Immature natural killer cell (primary cell): ENCODE results near the gene PMIS2. TPM values are rescaled to one million over a fixed set of nuclear protein-coding genes. Genes with fewer than 3 reads are reported as not detected.

ENCODE experiments used
- DNase-seq, 3 donors: peaks; one replicate each; pipeline ENCODE4 v3.0.0; 2022; ENCODE audit warnings: mixed read lengths in 1 of 3
- H3K27ac Mint-ChIP-seq, 6 donors: one replicate each; pipeline ENCODE4 v1.8.0; 2020; ENCODE audit warnings: mixed read lengths in 6 of 6, mild to moderate bottlenecking in 5 of 6, inconsistent platforms in 4 of 6, moderate library complexity in 3 of 6
- H3K27me3 Mint-ChIP-seq, 3 donors: one replicate each; pipeline ENCODE4 v1.8.0; 2020 to 2021; ENCODE audit warnings: low read depth in 3 of 3, mild to moderate bottlenecking in 3 of 3, mixed read lengths in 3 of 3, moderate library complexity in 3 of 3, inconsistent platforms in 1 of 3
- H3K36me3 Mint-ChIP-seq, 3 donors: one replicate each; pipeline ENCODE4 v1.8.0; 2020; ENCODE audit warnings: mixed read lengths in 3 of 3, inconsistent platforms in 2 of 3, mild to moderate bottlenecking in 2 of 3
- H3K4me1 Mint-ChIP-seq, 2 donors: one replicate each; pipeline ENCODE4 v1.8.0; 2020; ENCODE audit warnings: inconsistent platforms in 2 of 2, mild to moderate bottlenecking in 2 of 2, mixed read lengths in 2 of 2, moderate library complexity in 1 of 2
- H3K4me3 Mint-ChIP-seq, 5 donors: one replicate each; pipeline ENCODE4 v1.8.0; 2020; ENCODE audit warnings: mild to moderate bottlenecking in 5 of 5, mixed read lengths in 5 of 5, inconsistent platforms in 3 of 5, moderate library complexity in 3 of 5
- H3K9me3 Mint-ChIP-seq, 6 donors: one replicate each; pipeline ENCODE4 v1.8.0; 2020; ENCODE audit warnings: mild to moderate bottlenecking in 6 of 6, mixed read lengths in 6 of 6, inconsistent platforms in 4 of 6, moderate library complexity in 3 of 6
- polyA plus RNA-seq, 3 donors: library from polyadenylated mRNA; unstranded; fragments of 300-500 nt; fragmentation: Illumina TruSeq; gene quantifications; one replicate each; pipeline ENCODE4 v1.2.3, GENCODE V29; 2021

Gene PMIS2
- polyA plus RNA-seq, 3 donors from 2014 or later = not detected

DNA sequence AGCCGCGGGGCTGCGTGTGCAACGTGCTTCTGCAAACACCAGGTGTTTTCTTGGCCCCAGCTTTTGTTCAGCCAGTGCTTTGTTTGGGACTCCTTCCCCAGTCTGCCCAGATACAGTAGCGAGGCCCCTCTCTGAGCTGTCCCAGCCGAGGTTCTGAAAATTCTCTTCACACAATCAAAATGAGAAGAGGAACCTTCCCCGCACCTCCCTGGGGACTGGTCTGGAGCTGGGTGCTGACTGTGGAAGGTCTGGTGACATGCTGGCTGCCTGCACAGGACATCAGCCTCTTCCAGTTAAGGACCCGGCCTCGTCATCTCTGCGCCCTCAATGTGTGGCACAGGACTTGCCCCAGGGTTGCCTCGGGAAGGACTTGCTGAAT lies 26.7 kb upstream of the PMIS2 start:
- peaks cover 8 to 22% (median 18%) of the 10 kb centered on the region in 3 donors for H3K27me3 Mint-ChIP-seq
- DNase-seq = no peak
- no peaks in the 10 kb centered on the region for H3K9me3 Mint-ChIP-seq
- H3K36me3 Mint-ChIP-seq = no peaks in the 10 kb centered on the region
- peaks cover 10 to 13% of the 10 kb centered on the region in 2 donors for H3K4me1 Mint-ChIP-seq
- H3K27ac Mint-ChIP-seq = no peak overlapping the region
- peak overlapping the region in 1 of 5 donors; percentile 7 for H3K4me3 Mint-ChIP-seq

DNA sequence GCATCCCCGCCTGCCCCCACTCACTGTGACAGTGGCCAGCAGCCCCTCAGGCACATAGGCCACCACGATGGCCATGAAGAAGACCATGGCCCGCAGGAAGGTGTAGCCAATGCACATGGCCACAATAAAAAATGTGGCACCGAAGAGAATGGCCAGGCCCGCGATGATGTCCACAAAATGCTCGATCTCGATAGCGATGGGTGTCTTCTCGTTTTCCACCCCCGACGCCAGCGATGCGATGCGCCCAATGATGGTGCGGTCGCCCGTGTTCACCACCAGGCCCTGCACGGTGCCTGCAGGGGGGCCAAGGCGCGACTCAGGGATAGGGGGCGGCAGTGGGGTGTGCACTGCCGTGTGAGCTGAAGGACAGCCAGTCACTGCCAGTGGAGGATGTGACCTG lies 26.2 kb upstream of the PMIS2 start:
- Mint-ChIP-seq H3K4me1 (peaks cover 10 to 13% of the 10 kb centered on the region in 2 donors), H3K36me3 (no peaks in the 10 kb centered on the region), H3K4me3 (no peak overlapping the region), H3K9me3 (no peaks in the 10 kb centered on the region), H3K27ac (no peak overlapping the region), H3K27me3 (peaks cover 8 to 22% (median 18%) of the 10 kb centered on the region in 3 donors)
- no peak for DNase-seq

DNA sequence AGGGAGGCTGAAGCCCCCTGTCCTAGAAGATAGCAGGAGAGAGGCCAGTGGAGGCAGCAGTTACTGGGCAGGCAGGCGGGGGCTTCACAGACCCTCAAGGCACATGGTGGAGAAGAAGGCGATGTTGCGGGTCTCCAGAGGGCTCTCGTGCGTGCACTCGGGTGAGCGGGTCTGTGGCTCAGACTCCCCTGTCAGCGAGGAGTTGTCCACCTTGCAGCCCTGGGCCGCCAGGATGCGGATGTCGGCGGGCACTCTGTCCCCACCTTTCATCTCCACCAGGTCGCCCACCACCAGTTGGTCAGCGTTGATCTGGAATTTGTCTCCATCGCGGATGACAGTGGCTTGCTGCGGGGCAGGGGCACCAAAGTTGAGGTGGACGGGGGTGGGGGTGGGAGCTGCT lies 25.7 kb upstream of the PMIS2 start:
- Mint-ChIP-seq H3K27ac (no peak overlapping the region), H3K9me3 (no peaks in the 10 kb centered on the region), H3K27me3 (peaks cover 8 to 23% (median 18%) of the 10 kb centered on the region in 3 donors), H3K4me1 (peaks cover 10 to 13% of the 10 kb centered on the region in 2 donors), H3K36me3 (no peaks in the 10 kb centered on the region), H3K4me3 (no peak overlapping the region)
- no peak for DNase-seq

- H3K27ac Mint-ChIP-seq = no peak overlapping the region
- no peaks in the 10 kb centered on the region for H3K36me3 Mint-ChIP-seq
- H3K4me3 Mint-ChIP-seq = no peak overlapping the region
- no peak for DNase-seq
- peaks cover 8 to 23% (median 18%) of the 10 kb centered on the region in 3 donors for H3K27me3 Mint-ChIP-seq
- H3K4me1 Mint-ChIP-seq = peaks cover 10 to 13% of the 10 kb centered on the region in 2 donors
- H3K9me3 Mint-ChIP-seq = no peaks in the 10 kb centered on the region
Measured at GRCh38 chr19:35560677-35561076, 25.3 kb upstream of the PMIS2 start.

DNA sequence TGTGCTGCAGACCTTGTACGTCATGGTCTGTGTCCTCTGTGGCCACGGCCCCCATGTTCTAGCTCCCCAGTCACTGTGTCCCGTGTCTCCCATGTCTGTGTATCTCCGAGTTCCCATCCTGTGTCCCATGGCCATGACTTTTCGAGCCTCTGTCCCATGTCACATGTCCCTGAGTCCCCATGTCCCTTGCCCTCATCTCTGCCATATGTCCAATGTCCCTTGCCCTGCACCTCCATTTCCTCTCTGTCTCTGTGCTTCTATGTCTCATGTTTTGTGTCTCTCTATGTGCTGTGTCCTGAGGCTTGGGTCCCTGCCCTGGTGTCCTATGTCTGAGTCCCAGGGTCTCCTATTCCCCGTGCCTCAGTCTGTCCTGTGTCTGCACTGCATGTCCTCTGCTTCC lies 24.5 kb upstream of the PMIS2 start:
- peak overlapping the region in 2 of 5 donors; percentile 31 to 48 for H3K4me3 Mint-ChIP-seq
- H3K36me3 Mint-ChIP-seq = no peaks in the 10 kb centered on the region
- H3K27me3 Mint-ChIP-seq = peaks cover 8 to 16% (median 16%) of the 10 kb centered on the region in 3 donors
- H3K9me3 Mint-ChIP-seq = no peaks in the 10 kb centered on the region
- H3K4me1 Mint-ChIP-seq = peaks cover 10 to 13% of the 10 kb centered on the region in 2 donors
- DNase-seq = no peak
- peak overlapping the region in 1 of 6 donors; percentile 12 for H3K27ac Mint-ChIP-seq

DNA sequence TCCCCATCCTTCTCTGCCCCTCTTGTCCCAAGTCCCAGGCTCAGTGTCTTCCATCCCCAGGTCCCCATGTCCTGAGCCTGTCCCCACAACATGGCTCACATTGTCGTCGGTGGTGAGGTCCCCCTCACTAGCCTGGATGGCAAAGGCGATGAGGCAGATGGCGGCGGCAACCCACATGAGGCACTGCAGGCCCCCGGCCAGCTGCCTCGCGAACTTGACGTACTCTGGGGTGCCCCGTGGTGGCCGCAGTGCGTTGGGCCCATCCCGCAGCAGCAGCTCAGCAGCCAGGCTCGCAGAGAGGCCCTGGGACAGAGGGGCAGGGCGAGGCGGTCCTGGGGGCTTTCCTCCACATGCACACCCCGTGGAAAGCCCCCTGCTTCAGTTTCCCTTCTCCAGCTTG lies 23.6 kb upstream of the PMIS2 start:
- Mint-ChIP-seq H3K36me3 (no peaks in the 10 kb centered on the region), H3K27ac (no peak overlapping the region), H3K4me1 (peaks cover 7 to 8% of the 10 kb centered on the region in 2 donors), H3K4me3 (no peak overlapping the region), H3K27me3 (peaks cover 12 to 16% (median 13%) of the 10 kb centered on the region in 3 donors), H3K9me3 (no peaks in the 10 kb centered on the region)
- DNase-seq = no peak

DNA sequence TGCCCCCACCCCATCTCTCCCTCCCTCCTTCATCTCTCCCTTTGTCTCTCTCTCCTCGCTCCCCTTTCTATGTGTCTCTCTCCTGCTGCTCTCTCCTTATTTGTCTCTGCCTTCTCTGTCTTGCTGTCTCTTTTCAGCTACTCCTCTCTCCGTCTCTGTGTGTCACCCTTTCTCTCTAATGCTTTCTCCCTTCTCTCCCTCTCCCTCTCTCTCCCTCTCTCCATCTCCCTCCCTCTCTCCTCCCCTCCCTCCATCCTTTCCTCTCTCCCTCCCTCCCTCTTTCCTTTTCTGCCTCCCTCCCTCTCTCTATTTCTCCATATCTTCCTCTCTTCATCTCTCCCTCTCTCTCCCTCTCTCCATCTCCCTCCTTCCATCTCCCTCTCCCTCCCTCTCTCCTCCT lies 23.2 kb upstream of the PMIS2 start:
- Mint-ChIP-seq H3K4me3 (no peak overlapping the region), H3K36me3 (no peaks in the 10 kb centered on the region), H3K9me3 (no peaks in the 10 kb centered on the region), H3K4me1 (peaks cover 3 to 6% of the 10 kb centered on the region in 2 donors), H3K27me3 (peaks cover 12 to 16% (median 12%) of the 10 kb centered on the region in 3 donors), H3K27ac (no peak overlapping the region)
- DNase-seq = no peak

- Mint-ChIP-seq H3K4me3 (no peak within 1 kb of the TSS), H3K4me1 (peaks cover 0 to 5% of the 10 kb centered on the region in 2 donors), H3K9me3 (no peaks in the 10 kb centered on the region), H3K27me3 (peaks cover 12 to 16% (median 12%) of the 10 kb centered on the region in 3 donors), H3K27ac (no peak within 1 kb of the TSS), H3K36me3 (no peaks in the 10 kb centered on the region)
- no peak for DNase-seq
Measured at GRCh38 chr19:35563207-35563829, 22.7 kb upstream of the PMIS2 start, which contains the start of gene ATP4A. Gene ATP4A, minus strand, starts transcription at chr19:35563658. Its CDS starts 29 bp downstream, at chr19:35563629.

DNA sequence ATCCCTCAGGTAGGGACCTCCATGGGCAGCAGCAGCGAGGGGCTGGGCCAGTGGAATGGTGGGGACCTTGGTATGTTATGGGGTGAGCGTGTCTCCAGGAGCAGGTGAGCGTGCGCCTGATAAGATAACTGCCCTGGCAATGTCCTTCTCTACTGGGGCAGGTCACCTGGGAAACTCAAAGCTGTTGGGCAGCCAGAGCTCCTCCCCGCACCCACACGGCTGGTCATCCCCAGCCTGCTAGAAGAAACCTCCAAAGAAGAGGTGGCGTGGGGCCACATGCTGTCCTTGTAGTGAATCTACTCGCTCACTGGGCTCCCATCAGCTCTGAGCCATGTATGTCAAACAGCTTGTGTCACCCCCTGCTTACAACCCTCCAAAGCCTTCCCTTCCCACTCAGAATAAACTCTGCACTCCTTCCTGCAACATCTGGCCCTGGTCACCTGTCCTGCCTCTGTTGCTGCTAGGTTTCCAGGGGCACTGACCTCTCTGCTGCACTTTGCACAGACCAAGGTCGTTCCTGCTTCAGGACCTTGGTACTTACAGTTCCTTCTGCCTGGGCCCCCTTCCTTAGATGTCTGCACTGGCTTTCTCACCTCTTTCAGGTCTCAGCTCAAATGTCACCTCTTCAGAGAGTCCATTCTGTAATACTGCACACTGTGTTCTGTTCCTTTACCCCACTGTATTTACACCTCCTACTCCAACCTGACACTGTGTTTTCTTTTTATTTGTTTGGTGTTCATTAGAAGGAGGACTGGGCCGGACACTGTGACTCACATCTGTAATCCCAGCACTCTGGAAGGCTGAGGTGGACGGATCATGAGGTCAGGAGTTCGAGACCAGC lies 20.7 kb upstream of the PMIS2 start:
- H3K4me1 Mint-ChIP-seq = no peaks in the 10 kb centered on the region
- H3K9me3 Mint-ChIP-seq = no peaks in the 10 kb centered on the region
- no peak for DNase-seq
- no peaks in the 10 kb centered on the region for H3K36me3 Mint-ChIP-seq
- H3K4me3 Mint-ChIP-seq = no peak overlapping the region
- no peak overlapping the region for H3K27ac Mint-ChIP-seq
- H3K27me3 Mint-ChIP-seq = peaks cover 4 to 7% (median 6%) of the 10 kb centered on the region in 3 donors

GRCh38 chr19:35566738-35567137 lies 19.2 kb upstream of the PMIS2 start:
- Mint-ChIP-seq H3K27ac (no peak overlapping the region), H3K9me3 (no peaks in the 10 kb centered on the region), H3K4me3 (no peak overlapping the region), H3K27me3 (peaks cover 2 to 8% (median 6%) of the 10 kb centered on the region in 3 donors), H3K36me3 (no peaks in the 10 kb centered on the region), H3K4me1 (no peaks in the 10 kb centered on the region)
- DNase-seq = no peak

DNA sequence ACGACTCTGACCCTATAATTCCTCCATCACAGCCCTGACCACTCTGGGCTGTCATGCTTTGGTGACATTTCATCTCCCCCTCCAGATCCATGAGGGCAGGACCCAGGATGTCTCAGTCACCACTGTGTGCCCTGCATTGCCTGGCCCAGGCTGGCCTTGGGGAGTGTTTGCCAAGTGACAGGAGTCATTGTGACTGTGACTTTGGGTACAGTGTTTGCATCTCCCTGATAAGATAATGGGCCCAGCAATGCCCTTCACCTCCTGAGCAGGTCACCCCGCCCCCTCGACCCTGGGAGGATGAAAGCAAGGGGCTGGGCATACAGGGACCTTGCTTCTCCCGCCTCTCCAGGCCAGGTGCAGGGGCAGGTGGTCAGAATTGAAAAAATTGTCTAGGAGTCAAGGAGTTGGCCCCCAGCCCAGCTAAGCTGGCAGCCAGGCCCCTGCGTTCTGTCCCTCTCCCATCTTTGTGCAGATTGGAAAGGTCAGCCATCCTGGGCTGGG lies 16.6 kb upstream of the PMIS2 start:
- DNase-seq = no peak
- Mint-ChIP-seq H3K4me3 (no peak overlapping the region), H3K36me3 (no peaks in the 10 kb centered on the region), H3K27me3 (peaks cover 4 to 15% (median 6%) of the 10 kb centered on the region in 3 donors), H3K9me3 (peaks cover 0 to 3% (median 0%) of the 10 kb centered on the region in 6 donors), H3K4me1 (no peaks in the 10 kb centered on the region), H3K27ac (no peak overlapping the region)

DNA sequence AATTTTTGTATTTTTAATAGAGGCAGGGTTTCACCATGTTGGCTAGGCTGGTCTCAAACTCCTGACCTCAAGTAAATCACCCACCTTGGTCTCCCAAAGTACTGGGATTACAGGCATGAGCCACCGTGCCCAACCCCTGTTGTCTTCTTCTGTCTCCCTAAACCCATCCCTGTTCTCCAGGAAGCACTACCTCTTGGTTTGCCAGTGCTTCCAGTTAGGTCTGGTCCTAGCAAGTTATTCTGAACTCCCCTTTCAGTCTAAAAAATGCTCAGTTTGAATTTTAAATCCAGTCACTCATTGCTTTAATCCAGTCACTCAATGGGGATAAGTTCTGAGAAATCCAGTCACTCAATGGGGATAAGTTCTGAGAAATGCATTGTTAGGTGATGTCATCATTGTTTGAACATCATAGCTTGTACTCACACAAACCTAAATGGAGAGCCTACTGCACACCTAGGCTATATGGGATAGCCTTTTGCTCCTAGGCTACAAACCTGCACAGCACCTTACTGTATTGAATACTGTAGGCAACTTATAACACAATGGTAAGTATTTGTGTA lies 14.5 kb upstream of the PMIS2 start:
- H3K36me3 Mint-ChIP-seq = peaks cover 5 to 11% (median 9%) of the 10 kb centered on the region in 3 donors
- no peak overlapping the region for H3K4me3 Mint-ChIP-seq
- no peak overlapping the region for H3K27ac Mint-ChIP-seq
- H3K4me1 Mint-ChIP-seq = no peaks in the 10 kb centered on the region
- H3K27me3 Mint-ChIP-seq = peaks cover 9 to 13% (median 11%) of the 10 kb centered on the region in 3 donors
- H3K9me3 Mint-ChIP-seq = peaks cover 8 to 20% (median 18%) of the 10 kb centered on the region in 6 donors
- DNase-seq = no peak

- H3K27ac Mint-ChIP-seq = no peak overlapping the region
Measured at GRCh38 chr19:35577918-35578317, 8.1 kb upstream of the PMIS2 start.

DNA sequence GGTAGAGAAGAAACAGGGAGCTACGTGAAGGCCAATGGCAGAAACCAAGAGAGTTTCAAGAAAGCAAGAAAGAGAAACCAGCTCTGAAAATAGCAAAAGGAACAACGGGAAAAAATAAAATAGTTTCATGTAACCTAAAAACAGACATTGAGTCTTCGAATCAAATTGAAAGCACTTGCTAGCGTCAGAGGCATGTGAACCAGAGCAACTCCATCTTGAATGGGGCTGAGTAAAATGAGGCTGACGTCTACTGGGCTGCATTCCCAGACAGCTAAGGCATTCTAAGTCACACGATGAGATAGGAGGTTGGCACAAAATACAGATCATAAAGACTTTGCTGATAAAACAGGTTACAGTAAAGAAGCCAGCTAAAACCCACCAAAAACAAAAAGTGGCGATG lies 7.3 kb upstream of the PMIS2 start:
- no peak for DNase-seq
- H3K4me1 Mint-ChIP-seq = no peaks in the 10 kb centered on the region
- peaks cover 5 to 12% (median 6%) of the 10 kb centered on the region in 3 donors for H3K27me3 Mint-ChIP-seq
- H3K27ac Mint-ChIP-seq = no peak overlapping the region
- H3K9me3 Mint-ChIP-seq = peaks cover 17 to 36% (median 28%) of the 10 kb centered on the region in 6 donors
- peaks cover 5 to 22% (median 15%) of the 10 kb centered on the region in 3 donors for H3K36me3 Mint-ChIP-seq
- H3K4me3 Mint-ChIP-seq = no peak overlapping the region

More at GRCh38 chr19:35577918-35578317, 8.1 kb upstream of the PMIS2 start:
- no peak for DNase-seq
- Mint-ChIP-seq H3K36me3 (peaks cover 5 to 22% (median 15%) of the 10 kb centered on the region in 3 donors), H3K9me3 (peaks cover 17 to 36% (median 28%) of the 10 kb centered on the region in 6 donors), H3K27me3 (peaks cover 5 to 12% (median 11%) of the 10 kb centered on the region in 3 donors), H3K4me1 (no peaks in the 10 kb centered on the region), H3K4me3 (no peak overlapping the region)
